ENCODE results near the gene CAPN1. TPM values are rescaled to one million over a fixed set of nuclear protein-coding genes. Genes with fewer than 3 reads are reported as not detected.

CAPN1 gene
- total RNA-seq, 1 donor from 2014 or later, result 24.3 TPM

- no peak overlapping the region for H2AFZ ChIP-seq (replicated peaks)
- H3K9ac ChIP-seq, result no peak overlapping the region
- no peaks in the 10 kb centered on the region for H3K9me3 ChIP-seq (ENCODE audit: low read depth)
- no peaks in the 10 kb centered on the region for H3K79me2 ChIP-seq (ENCODE audit: low read depth)
- no peak overlapping the region for H3K27ac ChIP-seq
- Mint-ChIP-seq H3K36me3 (no peaks in the 10 kb centered on the region), H3K9me3 (no peaks in the 10 kb centered on the region), H3K4me3 (no peak overlapping the region), H3K4me1 (no peaks in the 10 kb centered on the region), H3K27me3 (ENCODE audit: insufficient read depth, low read depth) (peaks cover 7% of the 10 kb centered on the region), H3K27ac (no peak overlapping the region)
- TF ChIP-seq EZH2phosphoT487 (IDR thresholded peaks at IDR 0.05) (no peak), CTCF (IDR thresholded peaks at IDR 0.05) (no peak), EZH2 (IDR thresholded peaks at IDR 0.05) (no peak)
- no peak overlapping the region for H3K4me3 ChIP-seq
- no peaks in the 10 kb centered on the region for H3K27me3 ChIP-seq
- H3K36me3 ChIP-seq, result no peaks in the 10 kb centered on the region
- no peaks in the 10 kb centered on the region for H4K20me1 ChIP-seq (ENCODE audit: low read depth)
- no peaks in the 10 kb centered on the region for H3K4me1 ChIP-seq
- H3K4me2 ChIP-seq, result no peak overlapping the region
- no peak for DNase-seq (ENCODE audit: low spot score)
- H3F3A ChIP-seq (ENCODE audit: low read depth), result no peaks in the 10 kb centered on the region
Measured at GRCh38 chr11:65251476-65251875, 69.7 kb downstream of the CAPN1 start.

GRCh38 chr11:65254724-65255123 lies 73.0 kb downstream of the CAPN1 start:
- Histone ChIP-seq H3K4me3 (no peak overlapping the region), H3F3A (ENCODE audit: low read depth) (peaks cover 8% of the 10 kb centered on the region), H3K4me1 (no peaks in the 10 kb centered on the region), H3K79me2 (ENCODE audit: low read depth) (no peaks in the 10 kb centered on the region), H3K36me3 (no peaks in the 10 kb centered on the region), H4K20me1 (ENCODE audit: low read depth) (no peaks in the 10 kb centered on the region), H3K27me3 (no peaks in the 10 kb centered on the region), H3K27ac (no peak overlapping the region), H3K9ac (no peak overlapping the region), H3K9me3 (ENCODE audit: low read depth) (no peaks in the 10 kb centered on the region), H3K4me2 (no peak overlapping the region), H2AFZ (replicated peaks) (no peak overlapping the region)
- no peak for DNase-seq (ENCODE audit: low spot score)
- no peaks in the 10 kb centered on the region for H3K4me1 Mint-ChIP-seq
- no peaks in the 10 kb centered on the region for H3K9me3 Mint-ChIP-seq
- no peak overlapping the region for H3K4me3 Mint-ChIP-seq
- H3K27ac Mint-ChIP-seq, result peak overlapping the region; percentile 44
- H3K27me3 Mint-ChIP-seq (ENCODE audit: insufficient read depth, low read depth), result peaks cover 7% of the 10 kb centered on the region
- H3K36me3 Mint-ChIP-seq, result no peaks in the 10 kb centered on the region
- TF ChIP-seq EZH2phosphoT487 (IDR thresholded peaks at IDR 0.05) (no peak), EZH2 (IDR thresholded peaks at IDR 0.05) (no peak), CTCF (IDR thresholded peaks at IDR 0.05) (no peak)

GRCh38 chr11:65258988-65259387 lies 77.3 kb downstream of the CAPN1 start:
- no peak for DNase-seq (ENCODE audit: low spot score)
- Histone ChIP-seq H3F3A (ENCODE audit: low read depth) (peaks cover 20% of the 10 kb centered on the region), H3K36me3 (no peaks in the 10 kb centered on the region), H4K20me1 (ENCODE audit: low read depth) (no peaks in the 10 kb centered on the region), H3K79me2 (ENCODE audit: low read depth) (peaks cover 22% of the 10 kb centered on the region), H2AFZ (replicated peaks) (no peak overlapping the region), H3K9ac (no peak overlapping the region), H3K4me3 (no peak overlapping the region), H3K27me3 (no peaks in the 10 kb centered on the region), H3K4me1 (peaks cover 12% of the 10 kb centered on the region), H3K9me3 (ENCODE audit: low read depth) (no peaks in the 10 kb centered on the region), H3K4me2 (no peak overlapping the region), H3K27ac (no peak overlapping the region)
- H3K4me3 Mint-ChIP-seq, result no peak overlapping the region
- H3K4me1 Mint-ChIP-seq, result peaks cover 17% of the 10 kb centered on the region
- H3K27me3 Mint-ChIP-seq (ENCODE audit: insufficient read depth, low read depth), result peaks cover 8% of the 10 kb centered on the region
- TF ChIP-seq EZH2phosphoT487 (IDR thresholded peaks at IDR 0.05) (no peak), EZH2 (IDR thresholded peaks at IDR 0.05) (no peak), CTCF (IDR thresholded peaks at IDR 0.05) (no peak)
- peaks cover 2% of the 10 kb centered on the region for H3K36me3 Mint-ChIP-seq
- no peaks in the 10 kb centered on the region for H3K9me3 Mint-ChIP-seq
- H3K27ac Mint-ChIP-seq, result no peak overlapping the region
